ENCODE results near the gene GALNTL6.

The GALNTL6 gene

GRCh38 chr4:171880136-171880535, 66.9 kb downstream of the GALNTL6 start:
- DNase-seq = no peak
- ATAC-seq = no peak

GRCh38 chr4:171889681-171890080, 76.5 kb downstream of the GALNTL6 start:
- ATAC-seq (no peak), DNase-seq (no peak)

- ATAC-seq = no peak
- DNase-seq = no peak
These were observed 77.8 kb downstream of the GALNTL6 start for GRCh38 chr4:171891038-171891437.

DNA sequence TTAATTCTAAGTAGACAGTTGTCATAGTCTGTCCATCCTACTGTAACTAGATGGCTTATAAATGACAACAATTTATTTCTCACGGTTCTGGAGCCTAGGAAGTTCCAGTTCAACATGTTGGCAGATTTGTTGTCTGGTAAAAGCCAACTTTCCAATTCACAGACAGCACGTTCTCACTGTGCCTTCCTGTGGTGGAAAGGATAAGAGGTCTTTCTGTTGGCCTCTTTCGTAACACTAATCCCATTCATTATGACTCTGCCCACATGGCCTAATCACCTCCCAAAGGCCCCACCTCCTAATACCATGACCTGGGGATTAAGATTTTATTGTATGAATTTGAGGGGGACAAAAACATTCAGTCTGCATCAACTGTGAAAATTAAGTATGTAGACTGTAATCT, 83.2 kb downstream of the GALNTL6 start:
- DNase-seq = no peak
- no peak for ATAC-seq

GRCh38 chr4:171919314-171919713, 106.1 kb downstream of the GALNTL6 start:
- DNase-seq = no peak
- ATAC-seq = no peak

- no peak for ATAC-seq
- DNase-seq = no peak
These were observed 107.7 kb downstream of the GALNTL6 start for GRCh38 chr4:171920901-171921300.

GRCh38 chr4:171924746-171925376, 111.7 kb downstream of the GALNTL6 start:
- ATAC-seq (no peak), DNase-seq (no peak)

GRCh38 chr4:171928336-171928735, 115.1 kb downstream of the GALNTL6 start:
- DNase-seq (no peak), ATAC-seq (no peak)

- DNase-seq (no peak), ATAC-seq (no peak)
These were observed 116.3 kb downstream of the GALNTL6 start for GRCh38 chr4:171929477-171929876.

DNA sequence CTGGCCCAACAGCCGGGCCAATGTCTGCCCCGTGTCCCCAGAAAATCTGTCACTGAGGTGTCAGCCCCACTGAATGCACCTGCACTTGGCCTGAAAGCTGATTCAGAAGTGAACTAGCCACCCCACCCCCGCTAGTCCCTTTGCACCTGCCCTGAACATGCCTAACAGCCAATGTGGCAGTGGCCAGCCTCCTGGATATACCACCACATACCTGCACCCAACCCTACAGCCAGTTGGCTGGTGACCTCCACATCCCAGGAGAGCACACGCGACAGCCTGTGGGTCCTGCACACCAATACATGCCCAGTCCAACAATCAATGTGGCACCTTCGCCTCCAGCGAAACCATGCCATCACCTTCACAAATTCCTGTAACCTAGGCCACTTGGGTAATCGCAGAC, 116.7 kb downstream of the GALNTL6 start:
- ATAC-seq (no peak), DNase-seq (no peak)

GRCh38 chr4:171932238-171932637, 119.0 kb downstream of the GALNTL6 start:
- ATAC-seq (no peak), DNase-seq (no peak)

DNA sequence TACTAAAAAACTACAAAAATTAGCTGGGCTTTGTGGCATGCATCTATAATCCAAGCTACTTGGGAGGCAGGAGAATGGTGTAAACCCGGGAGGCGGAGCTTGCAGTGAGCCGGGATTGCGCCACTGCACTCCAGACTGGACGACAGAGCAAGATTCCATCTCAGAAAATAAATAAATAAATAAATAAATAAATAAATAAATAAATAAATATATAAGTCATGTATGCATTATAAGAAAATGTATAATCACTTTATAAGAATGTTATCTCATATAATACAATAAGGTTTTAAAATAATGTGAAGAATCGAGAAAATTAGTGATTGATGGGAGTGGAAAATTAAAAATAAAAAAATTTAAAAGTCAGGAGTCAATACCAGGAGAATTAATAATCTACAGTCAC, 127.5 kb downstream of the GALNTL6 start:
- DNase-seq (no peak), ATAC-seq (no peak)

GRCh38 chr4:171947400-171947799, 134.2 kb downstream of the GALNTL6 start:
- DNase-seq (no peak), ATAC-seq (no peak)

- no peak for ATAC-seq
- no peak for DNase-seq
These were observed 134.8 kb downstream of the GALNTL6 start for GRCh38 chr4:171948038-171948437.

DNA sequence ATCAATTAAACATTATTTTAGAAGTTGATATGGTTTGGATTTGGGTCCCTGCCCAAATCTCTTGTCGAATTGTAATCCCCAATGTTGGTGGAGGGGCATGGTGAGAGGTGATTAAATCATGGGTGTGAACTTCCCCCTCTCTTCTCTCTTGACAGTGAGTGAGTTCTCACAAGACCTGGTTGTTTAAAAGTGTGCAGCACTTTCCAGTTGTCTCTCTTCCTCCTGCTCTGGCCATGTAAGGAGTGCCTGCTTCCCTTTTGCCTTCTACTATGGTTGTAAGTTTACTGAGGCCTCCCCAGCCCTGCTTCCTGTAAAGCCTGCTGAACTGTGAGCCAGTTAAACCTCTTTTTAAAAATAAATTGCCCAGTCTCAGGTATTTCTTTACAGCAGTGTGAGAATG, 141.4 kb downstream of the GALNTL6 start:
- no peak for ATAC-seq
- no peak for DNase-seq

- no peak for ATAC-seq
- DNase-seq = no peak
These were observed 143.5 kb downstream of the GALNTL6 start for GRCh38 chr4:171956678-171957077.

DNA sequence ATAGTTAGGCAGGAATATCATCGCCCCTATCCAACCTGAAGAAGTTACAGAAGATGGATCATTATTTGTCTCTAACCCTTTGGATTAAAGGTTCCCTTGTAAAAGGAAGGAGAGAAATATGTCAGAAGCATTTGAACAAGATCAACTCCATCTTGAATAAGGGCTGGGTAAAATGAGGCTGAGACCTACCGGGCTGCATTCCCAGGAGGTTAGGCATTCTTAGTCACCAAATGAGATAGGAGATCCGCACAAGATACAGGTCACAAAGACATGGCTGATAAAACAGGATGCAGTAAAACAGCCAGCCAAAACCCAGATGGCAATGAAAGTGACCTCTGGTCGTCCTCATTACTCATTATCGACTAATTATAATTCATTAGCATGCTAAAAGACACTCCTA, 148.9 kb downstream of the GALNTL6 start:
- no peak for ATAC-seq
- no peak for DNase-seq

DNA sequence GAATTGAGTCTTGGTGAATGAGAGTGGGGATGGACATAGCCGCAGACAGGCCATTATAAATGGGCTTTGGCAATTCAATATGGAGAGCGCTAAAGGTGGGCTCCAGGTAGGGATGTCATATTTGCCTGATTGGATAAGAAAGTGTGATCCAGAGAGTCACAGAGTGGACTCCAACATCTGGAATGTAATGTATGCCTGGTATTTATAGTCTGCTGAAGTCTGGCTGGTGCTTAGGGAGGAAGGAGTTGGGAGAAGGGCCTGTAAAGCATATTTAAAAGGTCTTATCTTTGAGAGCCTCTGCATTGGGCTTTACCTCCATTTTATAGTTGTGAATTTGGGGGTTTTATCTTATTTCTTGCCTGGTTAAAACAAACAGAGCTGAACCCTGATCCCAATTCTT, 153.2 kb downstream of the GALNTL6 start:
- DNase-seq (no peak), ATAC-seq (no peak)

- no peak for DNase-seq
- ATAC-seq = no peak
These were observed 165.0 kb downstream of the GALNTL6 start for GRCh38 chr4:171978216-171978615.

- DNase-seq (no peak), ATAC-seq (no peak)
These were observed 166.3 kb downstream of the GALNTL6 start for GRCh38 chr4:171979461-171979860.

GRCh38 chr4:171981185-171981584, 168.0 kb downstream of the GALNTL6 start:
- DNase-seq (no peak), ATAC-seq (no peak)

GRCh38 chr4:171983935-171984805, 171.0 kb downstream of the GALNTL6 start:
- DNase-seq (no peak), ATAC-seq (no peak)

- no peak for DNase-seq
These were observed 171.9 kb downstream of the GALNTL6 start for GRCh38 chr4:171985129-171985528.

GRCh38 chr4:171993247-171993646, 180.0 kb downstream of the GALNTL6 start:
- DNase-seq (no peak), ATAC-seq (no peak)

More at GRCh38 chr4:171985129-171985528, 171.9 kb downstream of the GALNTL6 start:
- no peak for ATAC-seq

All from stimulated activated naive CD8-positive, alpha-beta T cell treated with anti-CD3 and anti-CD28 coated beads, Interleukin-15, Interleukin-2, amounts not matched to agents 100 U/mL and 50 U/mL, for 24 hours (primary cell).